Pancreas (tissue), 10 donors: ENCODE results near the gene SH3TC1. TPM values are rescaled to one million over a fixed set of nuclear protein-coding genes. Genes with fewer than 3 reads are reported as not detected.

Source experiments
- ATAC-seq, 4 donors: fragments of 200-7000 bp; cut with Tn5 transposase; one replicate each; pipeline versions ENCODE4 v1.8.0 to v1.9.1; 2020; ENCODE audit warnings: mild to moderate bottlenecking in 4 of 4, moderate library complexity in 4 of 4
- DNase-seq, 6 donors: peaks; one replicate each; pipeline ENCODE4 v3.0.0-alpha.2; 2020
- FAIRE-seq: peaks from 2 replicates; lab custom pipeline; 2012; peaks lifted over from hg19 to GRCh38; lab: Jason Lieb, UNC
- H3K27ac ChIP-seq, 4 donors: fragments of 200-600 bp; sonication (generic); 1 replicate in 3 of 4; 2 replicates in 1 of 4; pipeline versions ENCODE4 v1.5.0 to v1.8.0; 2020
- H3K27me3 ChIP-seq, 4 donors: fragments of 200-600 bp; one replicate each; pipeline ENCODE4 v1.8.0; 2021
- H3K36me3 ChIP-seq, 3 donors: fragments of 200-600 bp; sonication (generic) in 1 of 3; one replicate each; pipeline versions ENCODE4 v1.5.0 to v1.8.0; 2020 to 2021
- H3K4me1 ChIP-seq, 3 donors: fragments of 200-600 bp; one replicate each; pipeline ENCODE4 v1.8.0; 2021
- H3K4me3 ChIP-seq, 4 donors: fragments of 200-600 bp; sonication (generic) in 2 of 4; one replicate each; pipeline versions ENCODE4 v1.5.0 to v1.8.0; 2020 to 2021
- H3K9me3 ChIP-seq, 4 donors: fragments of 200-600 bp; one replicate each; pipeline ENCODE4 v1.8.0; 2021
- CTCF ChIP-seq, 4 donors: fragments of 200-600 bp; sonication (generic) in 3 of 4; IDR thresholded peaks; one replicate each; pipeline versions ENCODE4 v1.5.0 to v1.8.0; 2021; ENCODE audit warnings: antibody characterized with exemption in 4 of 4
- WGBS, 2 donors: extraction: QIAGEN DNeasy Blood & Tissue Kit; methylation state at CpG; one replicate each; pipeline ENCODE4 v1.1.7; 2013; 5-methylcytosine and 5-hydroxymethylcytosine counted together
- intact Hi-C, 3 donors: fragments of 100-400 bp; cut with DNase I; formaldehyde crosslinking; loops; one replicate each; pipeline versions ENCODE4 v1.11.1 to v1.14.2; 2022
- polyA plus RNA-seq, 2 donors: library from polyadenylated mRNA; stranded (reverse); fragments of 200-250 nt; gene quantifications; one replicate each; pipeline ENCODE4 v1.2.3, GENCODE V29; 2013
- total RNA-seq, 6 donors: library from RNA; stranded (reverse); fragmentation: NEBNext Ultra II Directional in 4 of 6; extraction: Animal tissue kit (Norgen Biotek cat#: 25700) in 4 of 6; gene quantifications; one replicate each; pipeline versions ENCODE4 v1.2.1 to v1.2.4, GENCODE V29; 2021 to 2023
- donor health status: healthy with polysubstance abuse.
- donor health status: DM: no; HTN: no; CAD: no; lungs with moderate emphysema.
- donor health status: DM: no; HTN: no; CAD: no.
- donor health status: control.
- donor health status: control.
- donor health status: Bipolar disorder and iron deficiency.
- donor health status: DM: yes; HTN: yes; CAD: no.
- donor health status: DM: no; HTN: no; CAD: no.
- donor health status: DM: no; HTN: no; CAD: no.
- donor health status: DM: yes; HTN: yes; CAD: no.

SH3TC1 gene
- total and polyA plus RNA-seq, 8 donors = 12.5 to 28.0 (median 19.6) TPM

- Histone ChIP-seq H3K36me3 (peaks cover 0 to 9% (median 4%) of the 10 kb centered on the region in 3 donors), H3K27ac (no peak overlapping the region), H3K4me3 (no peak overlapping the region), H3K27me3 (no peaks in the 10 kb centered on the region), H3K4me1 (no peaks in the 10 kb centered on the region), H3K9me3 (no peaks in the 10 kb centered on the region)
- DNase-seq = peak in 2 of 6 donors; percentile 25 to 72
- intact Hi-C loops = no loop called here
- ATAC-seq = no peak
- FAIRE-seq = no peak
- no peak for TF ChIP-seq CTCF (IDR thresholded peaks at IDR 0.05)
- WGBS, 2 donors = 89 to 91% methylated on average over 20 to 22 of the region's 22 CpGs
These were observed 12.9 kb downstream of the SH3TC1 start for GRCh38 chr4:8211737-8212581.

- H3K27me3 ChIP-seq = no peaks in the 10 kb centered on the region
- no peaks in the 10 kb centered on the region for H3K4me1 ChIP-seq
- FAIRE-seq (no peak), ATAC-seq (no peak), DNase-seq (peak in 2 of 6 donors; percentile 30 to 65)
- TF ChIP-seq CTCF (IDR thresholded peaks at IDR 0.05) = no peak
- H3K27ac ChIP-seq = no peak overlapping the region
- H3K36me3 ChIP-seq = peaks cover 0 to 9% (median 4%) of the 10 kb centered on the region in 3 donors
- no peak overlapping the region for H3K4me3 ChIP-seq
- no peaks in the 10 kb centered on the region for H3K9me3 ChIP-seq
- WGBS, 2 donors = 96% methylated on average over 12 of the region's 12 CpGs
- intact Hi-C loops = no loop called here
These were observed 13.5 kb downstream of the SH3TC1 start for GRCh38 chr4:8212622-8213021.

- Histone ChIP-seq H3K4me1 (no peaks in the 10 kb centered on the region), H3K9me3 (no peaks in the 10 kb centered on the region), H3K36me3 (peaks cover 0 to 9% (median 4%) of the 10 kb centered on the region in 3 donors), H3K27ac (no peak overlapping the region), H3K4me3 (no peak overlapping the region), H3K27me3 (no peaks in the 10 kb centered on the region)
- ATAC-seq (no peak), DNase-seq (peak in 2 of 6 donors; percentile 18 to 52), FAIRE-seq (no peak)
- TF ChIP-seq CTCF (IDR thresholded peaks at IDR 0.05) = no peak
- intact Hi-C loops = no loop called here
- 82 to 91% methylated on average over 7 of the region's 7 CpGs for WGBS, 2 donors
These were observed 14.0 kb downstream of the SH3TC1 start for GRCh38 chr4:8213121-8213520.

- ATAC-seq = no peak
- WGBS, 2 donors = 88 to 90% methylated on average over 13 of the region's 13 CpGs
- Histone ChIP-seq H3K4me1 (no peaks in the 10 kb centered on the region), H3K4me3 (no peak overlapping the region), H3K27me3 (no peaks in the 10 kb centered on the region), H3K27ac (no peak overlapping the region), H3K9me3 (no peaks in the 10 kb centered on the region), H3K36me3 (peaks cover 0 to 12% (median 4%) of the 10 kb centered on the region in 3 donors)
- intact Hi-C loops = no loop called here
- FAIRE-seq = no peak
- TF ChIP-seq CTCF (IDR thresholded peaks at IDR 0.05) = no peak
- peak in 1 of 6 donors; percentile 41 for DNase-seq
These were observed 15.0 kb downstream of the SH3TC1 start for GRCh38 chr4:8214136-8214535.

GRCh38 chr4:8215001-8215427, 15.9 kb downstream of the SH3TC1 start:
- WGBS, 2 donors = 53 to 58% methylated on average over 12 of the region's 12 CpGs
- FAIRE-seq (no peak), DNase-seq (peak in 3 of 6 donors; percentile 26 to 53 (median 32)), ATAC-seq (peak; percentile 24 to 61 (median 50))
- no peaks in the 10 kb centered on the region for H3K27me3 ChIP-seq
- H3K36me3 ChIP-seq = peaks cover 0 to 13% (median 4%) of the 10 kb centered on the region in 3 donors
- TF ChIP-seq CTCF (IDR thresholded peaks at IDR 0.05) = no peak
- H3K4me3 ChIP-seq = no peak overlapping the region
- intact Hi-C loops = no loop called here
- no peak overlapping the region for H3K27ac ChIP-seq
- H3K4me1 ChIP-seq = no peaks in the 10 kb centered on the region
- H3K9me3 ChIP-seq = no peaks in the 10 kb centered on the region
